Measurements from ENCODE around the gene PITPNM3. TPM values are rescaled to one million over a fixed set of nuclear protein-coding genes. Genes with fewer than 3 reads are reported as not detected.

The PITPNM3 gene
- polyA plus RNA-seq, 1 donor from 2014 or later = 3.0 TPM

GRCh38 chr17:6429266-6429665, 127.1 kb downstream of the PITPNM3 start:
- Histone ChIP-seq H4K20me1 (ENCODE audit: insufficient read depth) (no peaks in the 10 kb centered on the region), H3K27ac (ENCODE audit: low read length) (no peak overlapping the region), H3K9ac (ENCODE audit: low read length) (no peak overlapping the region), H3F3A (ENCODE audit: insufficient read depth, low read length, poor library complexity, severe bottlenecking) (no peaks in the 10 kb centered on the region), H3K79me2 (replicated peaks; ENCODE audit: insufficient read depth, low read length) (no peaks in the 10 kb centered on the region), H2AFZ (ENCODE audit: low read depth, low read length) (no peak overlapping the region), H3K27me3 (ENCODE audit: insufficient read depth, low read depth, low read length) (no peaks in the 10 kb centered on the region), H3K36me3 (ENCODE audit: insufficient read depth, low read length) (no peaks in the 10 kb centered on the region), H3K4me3 (ENCODE audit: low read length) (no peak overlapping the region), H3K4me2 (ENCODE audit: low read length) (no peak overlapping the region), H3K9me2 (ENCODE audit: insufficient read depth, low read length) (no peaks in the 10 kb centered on the region), H3K9me3 (ENCODE audit: low read length) (no peaks in the 10 kb centered on the region)
- TF ChIP-seq EZH2 (IDR thresholded peaks at IDR 0.05; ENCODE audit: borderline replicate concordance, insufficient read depth, low read length, poor library complexity, severe bottlenecking) (no peak), TAF1 (IDR thresholded peaks at IDR 0.05; ENCODE audit: low read depth) (no peak), CTCF (IDR thresholded peaks at IDR 0.05; ENCODE audit: poor library complexity, severe bottlenecking) (no peak), POLR2AphosphoS5 (IDR thresholded peaks at IDR 0.05) (no peak), SMC3 (conservative IDR thresholded peaks at IDR 0.05; ENCODE audit: poor library complexity) (no peak), RAD21 (conservative IDR thresholded peaks at IDR 0.05) (no peak), EP300 (conservative IDR thresholded peaks at IDR 0.05; ENCODE audit: poor library complexity, severe bottlenecking) (no peak), MXI1 (conservative IDR thresholded peaks at IDR 0.05; ENCODE audit: poor library complexity, severe bottlenecking) (no peak), REST (IDR thresholded peaks at IDR 0.05; ENCODE audit: borderline replicate concordance) (no peak)

GRCh38 chr17:6428207-6428965, 128.0 kb downstream of the PITPNM3 start:
- Histone ChIP-seq H3K27me3 (ENCODE audit: insufficient read depth, low read depth, low read length) (no peaks in the 10 kb centered on the region), H3K9ac (ENCODE audit: low read length) (no peak overlapping the region), H3K9me3 (ENCODE audit: low read length) (no peaks in the 10 kb centered on the region), H2AFZ (ENCODE audit: low read depth, low read length) (no peak overlapping the region), H3K4me2 (ENCODE audit: low read length) (no peak overlapping the region), H3K36me3 (ENCODE audit: insufficient read depth, low read length) (no peaks in the 10 kb centered on the region), H3K79me2 (replicated peaks; ENCODE audit: insufficient read depth, low read length) (no peaks in the 10 kb centered on the region), H4K20me1 (ENCODE audit: insufficient read depth) (no peaks in the 10 kb centered on the region), H3F3A (ENCODE audit: insufficient read depth, low read length, poor library complexity, severe bottlenecking) (no peaks in the 10 kb centered on the region), H3K27ac (ENCODE audit: low read length) (no peak overlapping the region), H3K9me2 (ENCODE audit: insufficient read depth, low read length) (no peaks in the 10 kb centered on the region), H3K4me3 (ENCODE audit: low read length) (no peak overlapping the region)
- TF ChIP-seq EZH2 (IDR thresholded peaks at IDR 0.05; ENCODE audit: borderline replicate concordance, insufficient read depth, low read length, poor library complexity, severe bottlenecking) (no peak), MXI1 (conservative IDR thresholded peaks at IDR 0.05; ENCODE audit: poor library complexity, severe bottlenecking) (no peak), REST (IDR thresholded peaks at IDR 0.05; ENCODE audit: borderline replicate concordance) (no peak), EP300 (conservative IDR thresholded peaks at IDR 0.05; ENCODE audit: poor library complexity, severe bottlenecking) (no peak), SMC3 (conservative IDR thresholded peaks at IDR 0.05; ENCODE audit: poor library complexity) (no peak), POLR2AphosphoS5 (IDR thresholded peaks at IDR 0.05) (no peak), RAD21 (conservative IDR thresholded peaks at IDR 0.05) (no peak), TAF1 (IDR thresholded peaks at IDR 0.05; ENCODE audit: low read depth) (no peak), CTCF (IDR thresholded peaks at IDR 0.05; ENCODE audit: poor library complexity, severe bottlenecking) (no peak)
